Measurements from ENCODE around the gene GBP2.

DNA sequence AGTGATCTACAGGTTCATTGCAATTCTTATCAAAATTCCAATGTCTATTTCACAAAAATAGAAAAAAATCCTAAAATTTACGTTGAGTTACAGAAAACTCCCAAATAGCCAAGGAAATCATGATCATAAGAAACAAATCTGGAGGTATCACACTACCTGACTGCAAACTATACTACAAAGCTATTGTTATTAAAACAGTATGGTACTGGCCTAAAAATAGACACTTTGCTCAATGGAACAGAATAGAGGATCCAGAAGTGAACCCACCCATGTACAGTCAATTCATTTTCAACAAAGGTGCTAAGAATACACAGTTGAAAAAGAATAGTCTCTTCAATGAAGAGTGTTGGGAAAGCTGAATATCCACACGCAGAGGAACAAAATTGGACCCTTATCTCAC is 30.2 kb downstream of the GBP2 start:
- TF ChIP-seq, protein P1, sequence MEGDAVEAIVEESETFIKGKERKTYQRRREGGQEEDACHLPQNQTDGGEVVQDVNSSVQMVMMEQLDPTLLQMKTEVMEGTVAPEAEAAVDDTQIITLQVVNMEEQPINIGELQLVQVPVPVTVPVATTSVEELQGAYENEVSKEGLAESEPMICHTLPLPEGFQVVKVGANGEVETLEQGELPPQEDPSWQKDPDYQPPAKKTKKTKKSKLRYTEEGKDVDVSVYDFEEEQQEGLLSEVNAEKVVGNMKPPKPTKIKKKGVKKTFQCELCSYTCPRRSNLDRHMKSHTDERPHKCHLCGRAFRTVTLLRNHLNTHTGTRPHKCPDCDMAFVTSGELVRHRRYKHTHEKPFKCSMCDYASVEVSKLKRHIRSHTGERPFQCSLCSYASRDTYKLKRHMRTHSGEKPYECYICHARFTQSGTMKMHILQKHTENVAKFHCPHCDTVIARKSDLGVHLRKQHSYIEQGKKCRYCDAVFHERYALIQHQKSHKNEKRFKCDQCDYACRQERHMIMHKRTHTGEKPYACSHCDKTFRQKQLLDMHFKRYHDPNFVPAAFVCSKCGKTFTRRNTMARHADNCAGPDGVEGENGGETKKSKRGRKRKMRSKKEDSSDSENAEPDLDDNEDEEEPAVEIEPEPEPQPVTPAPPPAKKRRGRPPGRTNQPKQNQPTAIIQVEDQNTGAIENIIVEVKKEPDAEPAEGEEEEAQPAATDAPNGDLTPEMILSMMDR (IDR thresholded peaks at IDR 0.05) = no peak
- no peak for TF ChIP-seq POLR2A (IDR thresholded peaks at IDR 0.05)

Data from vagina (tissue), 2 donors.